DOHH2 (cell line): ENCODE data around the gene IL1RAP.

Experiments
- H3F3A ChIP-seq: fragments of 200-600 bp; sonication (generic), shearing (Covaris generic); 2 replicates; pipeline ENCODE4 v1.6.0; 2016; ENCODE audit warnings: antibody characterized with exemption, mild to moderate bottlenecking; ENCODE audit not compliant: control insufficient read depth, insufficient read depth
- H3K27ac ChIP-seq: fragments of 200-600 bp; sonication (generic); 2 replicates; pipeline ENCODE4 v1.5.1; 2014; ENCODE audit warnings: low read depth, mild to moderate bottlenecking, low read length, moderate library complexity
- H3K27me3 ChIP-seq: fragments of 200-600 bp; sonication (generic); 2 replicates; pipeline ENCODE4 v1.6.1; 2014; ENCODE audit warnings: mild to moderate bottlenecking, low read length, mixed read lengths; ENCODE audit not compliant: control insufficient read depth
- H3K36me3 ChIP-seq: fragments of 200-600 bp; sonication (generic); 2 replicates; pipeline ENCODE4 v1.6.1; 2014; ENCODE audit warnings: mild to moderate bottlenecking, low read length, moderate library complexity, mixed read lengths; ENCODE audit not compliant: control insufficient read depth
- H3K4me1 ChIP-seq: fragments of 200-600 bp; sonication (generic); 2 replicates; pipeline ENCODE4 v1.6.1; 2014; ENCODE audit warnings: mild to moderate bottlenecking, low read length, mixed read lengths; ENCODE audit not compliant: control insufficient read depth
- H3K4me2 ChIP-seq: fragments of 200-600 bp; sonication (generic); 2 replicates; pipeline ENCODE4 v1.6.0; 2014; ENCODE audit warnings: mild to moderate bottlenecking, low read length, moderate library complexity
- H3K4me3 ChIP-seq: fragments of 200-600 bp; sonication (generic); 2 replicates; pipeline ENCODE4 v1.5.1; 2014; ENCODE audit warnings: mild to moderate bottlenecking, low read length, mixed read lengths
- H3K79me2 ChIP-seq: fragments of 200-600 bp; sonication (generic); 2 replicates; pipeline ENCODE4 v1.6.1; 2014; ENCODE audit warnings: mild to moderate bottlenecking, low read length, mixed read lengths; ENCODE audit not compliant: control insufficient read depth
- H3K9me2 ChIP-seq: fragments of 200-600 bp; sonication (generic); replicated peaks from 2 replicates; pipeline ENCODE4 v1.6.1; 2014; ENCODE audit warnings: mild to moderate bottlenecking, low read length, mixed read lengths; ENCODE audit not compliant: control insufficient read depth
- H3K9me3 ChIP-seq: fragments of 200-600 bp; sonication (generic); 2 replicates; pipeline ENCODE4 v1.6.1; 2014; ENCODE audit warnings: antibody characterized with exemption, low read length, mixed read lengths; ENCODE audit not compliant: control insufficient read depth, insufficient read depth
- H4K20me1 ChIP-seq: fragments of 200-600 bp; sonication (generic); 2 replicates; pipeline ENCODE4 v1.6.0; 2014; ENCODE audit warnings: low read depth, mild to moderate bottlenecking, antibody characterized with exemption, low read length, moderate library complexity; ENCODE audit not compliant: control insufficient read depth, insufficient read depth
- CTCF ChIP-seq: fragments of 200-600 bp; sonication (generic); IDR thresholded peaks from one replicate; pipeline ENCODE4 v1.5.1; 2014; ENCODE audit warnings: antibody characterized with exemption, mild to moderate bottlenecking, low read depth, low read length; ENCODE audit not compliant: poor library complexity, severe bottlenecking
- EZH2phosphoT487 ChIP-seq: fragments of 200-600 bp; sonication (generic); IDR thresholded peaks from 2 replicates; pipeline ENCODE4 v1.6.1; 2017; ENCODE audit warnings: borderline replicate concordance, mild to moderate bottlenecking, antibody characterized with exemption, low read length, moderate library complexity, mixed read lengths

IL1RAP gene

GRCh38 chr3:190557296-190557695 is 43.4 kb downstream of the IL1RAP start:
- Histone ChIP-seq H3K4me1 (no peaks in the 10 kb centered on the region), H3K79me2 (no peaks in the 10 kb centered on the region), H3K9me3 (no peaks in the 10 kb centered on the region), H3K4me2 (no peak overlapping the region), H3K27ac (no peak overlapping the region), H4K20me1 (no peaks in the 10 kb centered on the region), H3K4me3 (no peak overlapping the region), H3K36me3 (no peaks in the 10 kb centered on the region), H3F3A (no peaks in the 10 kb centered on the region), H3K27me3 (no peaks in the 10 kb centered on the region), H3K9me2 (no peaks in the 10 kb centered on the region)
- TF ChIP-seq CTCF (no peak), EZH2phosphoT487 (no peak)

- Histone ChIP-seq H3F3A (no peaks in the 10 kb centered on the region), H3K9me2 (no peaks in the 10 kb centered on the region)
- no peak for TF ChIP-seq EZH2phosphoT487
- no peak for TF ChIP-seq CTCF
Measured at GRCh38 chr3:190558316-190558715, 44.4 kb downstream of the IL1RAP start.

GRCh38 chr3:190558796-190559195 is 44.9 kb downstream of the IL1RAP start:
- Histone ChIP-seq H4K20me1 (no peaks in the 10 kb centered on the region), H3K79me2 (no peaks in the 10 kb centered on the region), H3K9me3 (no peaks in the 10 kb centered on the region), H3K4me3 (no peak overlapping the region), H3K27ac (no peak overlapping the region), H3K27me3 (no peaks in the 10 kb centered on the region), H3K36me3 (no peaks in the 10 kb centered on the region), H3K9me2 (no peaks in the 10 kb centered on the region), H3F3A (no peaks in the 10 kb centered on the region), H3K4me2 (no peak overlapping the region), H3K4me1 (no peaks in the 10 kb centered on the region)
- TF ChIP-seq EZH2phosphoT487 (no peak), CTCF (no peak)

More at GRCh38 chr3:190558316-190558715, 44.4 kb downstream of the IL1RAP start:
- no peaks in the 10 kb centered on the region for H3K9me3 ChIP-seq
- no peaks in the 10 kb centered on the region for H3K36me3 ChIP-seq
- no peaks in the 10 kb centered on the region for H3K79me2 ChIP-seq
- H3K27ac ChIP-seq, result no peak overlapping the region
- H3K4me2 ChIP-seq, result no peak overlapping the region
- H3K27me3 ChIP-seq, result no peaks in the 10 kb centered on the region
- H4K20me1 ChIP-seq, result no peaks in the 10 kb centered on the region
- no peaks in the 10 kb centered on the region for H3K4me1 ChIP-seq
- no peak overlapping the region for H3K4me3 ChIP-seq
